Nephron (organoid): ENCODE data around the gene OSBPL10.
"Not testable (repeated sequence)": the region's sequence is repeated elsewhere in the genome, so short reads cannot be mapped to it uniquely, and the experiment has no call there.

Source experiments
- H3K27ac Mint-ChIP-seq, 3 experiments: 2 replicates each; pipeline ENCODE4 v1.8.0; 2020; ENCODE audit warnings: mixed read lengths in 3 of 3, mild to moderate bottlenecking in 2 of 3, moderate library complexity in 1 of 3
- H3K27me3 Mint-ChIP-seq: 2 replicates; pipeline ENCODE4 v1.8.0; 2021; ENCODE audit warnings: low read depth, mild to moderate bottlenecking, moderate library complexity, mixed read lengths
- H3K36me3 Mint-ChIP-seq: 2 replicates; pipeline ENCODE4 v1.8.0; 2020; ENCODE audit warnings: low read depth, mixed read lengths
- H3K4me1 Mint-ChIP-seq: 2 replicates; pipeline ENCODE4 v1.8.0; 2020; ENCODE audit warnings: mixed read lengths
- H3K4me3 Mint-ChIP-seq, 3 experiments: 2 replicates each; pipeline ENCODE4 v1.8.0; 2020; ENCODE audit warnings: mild to moderate bottlenecking in 3 of 3, mixed read lengths in 3 of 3, moderate library complexity in 2 of 3
- H3K9me3 Mint-ChIP-seq: 2 replicates; pipeline ENCODE4 v1.8.0; 2020; ENCODE audit warnings: mixed read lengths
- CTCF ChIP-seq, 3 experiments: fragments of 200-600 bp; sonication (generic); IDR thresholded peaks; one replicate each; pipeline ENCODE4 v1.5.0; 2021; ENCODE audit warnings: antibody characterized with exemption in 3 of 3; ENCODE audit not compliant: unreplicated experiment in 3 of 3

The OSBPL10 gene

DNA sequence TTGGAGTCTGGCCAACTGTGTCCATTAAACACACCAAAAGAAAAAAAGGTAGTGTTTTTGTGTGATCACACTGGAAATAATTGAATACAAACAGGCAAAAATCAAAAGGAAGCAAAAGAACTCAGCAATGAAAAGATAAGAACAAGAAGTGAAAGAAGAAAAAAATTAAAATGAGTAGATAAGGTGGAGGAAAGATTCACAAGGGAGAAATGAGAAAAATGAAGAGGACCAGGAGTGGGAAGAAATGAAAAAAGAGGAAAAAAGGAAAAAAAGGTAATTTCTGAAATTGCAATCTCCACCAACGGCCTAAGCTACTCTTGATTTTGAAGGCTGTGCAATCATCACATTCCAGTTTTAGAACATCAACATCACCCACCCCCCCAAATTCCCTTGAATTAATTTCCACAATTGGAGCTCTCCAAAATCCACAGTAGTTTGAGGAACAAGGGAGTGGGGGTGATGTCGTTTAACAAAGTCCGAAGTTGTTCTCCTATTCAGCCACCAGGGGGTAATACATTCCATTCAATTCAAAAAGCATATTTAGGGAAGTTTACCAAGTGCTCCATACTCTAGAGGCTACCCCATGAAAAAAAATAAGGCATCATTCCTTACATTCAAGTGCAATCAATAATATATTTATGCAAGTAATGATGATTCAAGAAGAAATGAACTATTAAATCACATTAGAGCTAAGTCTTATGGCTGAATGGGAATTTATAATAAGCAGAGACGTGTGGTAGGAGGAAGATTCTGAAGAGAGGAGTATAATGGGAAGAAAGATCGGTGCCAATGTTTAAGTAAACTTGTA is 37.9 kb upstream of the OSBPL10 start:
- Mint-ChIP-seq H3K36me3 (no peaks in the 10 kb centered on the region), H3K27ac (no peak overlapping the region), H3K27me3 (no peaks in the 10 kb centered on the region), H3K4me3 (no peak overlapping the region), H3K4me1 (peaks cover 7% of the 10 kb centered on the region), H3K9me3 (no peaks in the 10 kb centered on the region)
- TF ChIP-seq CTCF (IDR thresholded peaks at IDR 0.05; ENCODE audit: unreplicated experiment in 3 of 3), result peak; percentile 52 to 69 (median 65)

DNA sequence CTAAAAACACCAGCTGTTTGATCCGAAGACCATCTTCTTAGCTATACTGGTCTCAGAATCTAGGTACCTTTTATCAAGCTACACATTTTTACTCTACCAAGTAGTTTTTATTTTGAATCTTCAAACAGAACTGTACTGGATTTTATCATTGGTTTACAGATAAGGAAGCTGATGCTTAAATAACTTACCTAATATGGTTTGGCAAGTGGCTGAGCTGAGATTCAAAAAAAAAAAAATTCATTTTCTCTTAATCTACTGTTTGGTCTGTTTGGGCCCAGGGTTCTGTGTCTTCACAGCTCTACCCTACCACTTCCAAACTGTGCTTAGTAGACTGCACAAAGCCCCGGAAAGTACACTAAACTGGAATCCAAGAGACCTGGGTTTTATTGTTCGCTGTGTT is 36.2 kb upstream of the OSBPL10 start:
- Mint-ChIP-seq H3K9me3 (peaks cover 3% of the 10 kb centered on the region), H3K4me3 (no peak overlapping the region), H3K27me3 (no peaks in the 10 kb centered on the region), H3K27ac (no peak overlapping the region), H3K4me1 (peaks cover 7% of the 10 kb centered on the region), H3K36me3 (no peaks in the 10 kb centered on the region)
- TF ChIP-seq CTCF (IDR thresholded peaks at IDR 0.05; ENCODE audit: unreplicated experiment in 3 of 3), result no peak

GRCh38 chr3:32015638-32016037 is 34.6 kb upstream of the OSBPL10 start:
- not testable (repeated sequence) for H3K9me3 Mint-ChIP-seq, H3K4me3 Mint-ChIP-seq, H3K27ac Mint-ChIP-seq, H3K36me3 Mint-ChIP-seq, H3K4me1 Mint-ChIP-seq, H3K27me3 Mint-ChIP-seq

GRCh38 chr3:32010699-32011098 is 29.6 kb upstream of the OSBPL10 start:
- H3K27ac Mint-ChIP-seq, H3K4me1 Mint-ChIP-seq, H3K4me3 Mint-ChIP-seq, H3K36me3 Mint-ChIP-seq, H3K27me3 Mint-ChIP-seq: not testable (repeated sequence)
- H3K9me3 Mint-ChIP-seq, result peaks cover 13% of the 10 kb centered on the region

DNA sequence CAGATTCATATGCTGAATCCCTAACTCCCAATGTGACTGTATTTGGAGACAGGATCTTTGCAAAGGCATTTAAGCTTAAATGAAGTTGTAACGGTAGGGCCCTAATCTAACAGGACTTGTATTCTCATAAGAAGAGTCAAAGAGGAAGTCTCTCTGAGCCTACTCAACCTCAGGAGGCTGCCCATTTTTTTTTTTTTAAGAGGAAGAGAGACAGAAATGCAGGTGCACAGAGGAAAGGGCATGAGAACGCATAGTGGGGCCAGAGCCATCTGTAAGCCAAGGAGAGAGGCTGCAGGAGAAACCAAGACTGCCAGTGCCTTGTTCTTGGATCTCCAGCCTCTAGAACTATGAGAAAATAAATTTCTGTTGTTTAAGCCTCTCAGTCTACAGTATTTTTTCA is 28.9 kb upstream of the OSBPL10 start:
- no peaks in the 10 kb centered on the region for H3K36me3 Mint-ChIP-seq
- H3K4me1 Mint-ChIP-seq, result no peaks in the 10 kb centered on the region
- H3K27me3 Mint-ChIP-seq, result no peaks in the 10 kb centered on the region
- H3K27ac Mint-ChIP-seq, result no peak overlapping the region
- peaks cover 13% of the 10 kb centered on the region for H3K9me3 Mint-ChIP-seq
- TF ChIP-seq CTCF (IDR thresholded peaks at IDR 0.05; ENCODE audit: unreplicated experiment in 3 of 3), result no peak
- H3K4me3 Mint-ChIP-seq, result no peak overlapping the region

DNA sequence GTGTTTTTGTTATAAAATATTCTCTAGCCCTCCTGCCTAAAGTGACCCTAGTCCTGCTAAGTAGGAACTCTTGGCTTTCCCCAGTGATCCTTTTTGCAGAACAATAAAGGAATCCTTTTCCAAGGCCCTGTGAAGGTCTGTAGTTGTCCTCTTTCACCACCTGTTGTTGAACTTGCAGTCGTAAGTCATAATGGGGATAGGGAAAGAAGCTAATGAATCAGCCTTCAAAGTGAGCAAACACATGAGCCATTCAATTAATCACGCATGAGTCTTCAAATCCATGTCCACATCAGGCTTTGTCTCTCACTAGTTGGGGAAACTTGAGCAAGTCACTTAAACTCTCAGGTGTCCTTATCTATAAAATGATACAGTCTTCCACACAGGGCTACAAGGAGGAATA is 28.0 kb upstream of the OSBPL10 start:
- no peaks in the 10 kb centered on the region for H3K4me1 Mint-ChIP-seq
- peaks cover 13% of the 10 kb centered on the region for H3K9me3 Mint-ChIP-seq
- H3K4me3 Mint-ChIP-seq, result no peak overlapping the region
- H3K27me3 Mint-ChIP-seq, result no peaks in the 10 kb centered on the region
- no peak overlapping the region for H3K27ac Mint-ChIP-seq
- no peaks in the 10 kb centered on the region for H3K36me3 Mint-ChIP-seq
- no peak for TF ChIP-seq CTCF (IDR thresholded peaks at IDR 0.05; ENCODE audit: unreplicated experiment in 3 of 3)

DNA sequence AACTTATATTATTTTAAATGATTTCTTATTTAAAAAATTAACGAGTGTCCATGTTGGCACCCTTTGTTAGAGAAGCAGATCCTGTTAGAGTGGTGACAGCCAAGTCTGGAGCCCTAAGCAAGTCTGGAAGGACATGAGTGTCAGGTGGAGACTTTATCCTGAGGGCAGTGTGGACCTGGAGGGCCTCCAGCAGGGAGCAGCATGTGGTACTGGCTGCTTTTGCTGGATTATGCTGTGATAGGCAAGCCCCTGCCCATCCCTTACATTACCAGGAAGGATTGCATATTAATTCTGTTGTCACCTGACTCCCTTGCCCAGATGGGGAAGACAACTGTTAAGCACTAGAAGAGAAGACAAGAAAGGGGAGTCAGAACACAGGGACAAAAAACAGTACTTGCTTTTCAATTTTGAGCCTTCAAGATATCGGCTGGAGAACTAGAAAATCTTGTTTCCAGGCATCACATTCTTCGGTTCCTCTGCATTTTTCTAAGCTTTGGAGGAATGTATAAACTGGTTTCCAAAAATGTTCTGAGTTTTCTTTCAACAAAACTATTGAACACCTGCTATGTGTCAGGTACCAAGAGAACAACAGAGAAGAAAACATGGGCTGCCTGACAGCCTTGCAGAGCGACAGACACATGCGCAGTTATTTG is 23.2 kb upstream of the OSBPL10 start:
- TF ChIP-seq CTCF (IDR thresholded peaks at IDR 0.05; ENCODE audit: unreplicated experiment in 3 of 3), result peak in 1 of 3 experiments; percentile 14
- Mint-ChIP-seq H3K27ac (no peak overlapping the region), H3K4me1 (peaks cover 5% of the 10 kb centered on the region), H3K4me3 (no peak overlapping the region), H3K36me3 (no peaks in the 10 kb centered on the region), H3K9me3 (peaks cover 1% of the 10 kb centered on the region), H3K27me3 (peaks cover 5% of the 10 kb centered on the region)
